ENCODE data around the gene EMC9.

EMC9 gene

GRCh38 chr14:24145690-24146452, 4.5 kb upstream of the EMC9 start:
- no peak for TF ChIP-seq CTCF (IDR thresholded peaks at IDR 0.05; ENCODE audit: low read depth, low read length, missing control alignments)
- peak overlapping the region; percentile 87 for H3K4me3 ChIP-seq (ENCODE audit: low read depth, low read length)
- DNase-seq (ENCODE audit: low read depth) = no peak
- in situ Hi-C loops (cut with HindIII; ENCODE audit: low sequenced_read_pairs) = no loop called here

GRCh38 chr14:24145219-24145618, 3.8 kb upstream of the EMC9 start:
- H3K4me3 ChIP-seq (ENCODE audit: low read depth, low read length) = peak overlapping the region; percentile 87
- no peak for DNase-seq (ENCODE audit: low read depth)
- in situ Hi-C loops (cut with HindIII; ENCODE audit: low sequenced_read_pairs) = no loop called here
- no peak for TF ChIP-seq CTCF (IDR thresholded peaks at IDR 0.05; ENCODE audit: low read depth, low read length, missing control alignments)

GRCh38 chr14:24144451-24144850, 3.1 kb upstream of the EMC9 start:
- TF ChIP-seq CTCF (IDR thresholded peaks at IDR 0.05; ENCODE audit: low read depth, low read length, missing control alignments) = no peak
- H3K4me3 ChIP-seq (ENCODE audit: low read depth, low read length) = no peak overlapping the region
- DNase-seq (ENCODE audit: low read depth) = no peak
- in situ Hi-C loops (cut with HindIII; ENCODE audit: low sequenced_read_pairs) = no loop called here

- H3K4me3 ChIP-seq (ENCODE audit: low read depth, low read length) = no peak overlapping the region
- in situ Hi-C loops (cut with HindIII; ENCODE audit: low sequenced_read_pairs) = no loop called here
- no peak for TF ChIP-seq CTCF (IDR thresholded peaks at IDR 0.05; ENCODE audit: low read depth, low read length, missing control alignments)
- DNase-seq (ENCODE audit: low read depth) = no peak
These were observed 2.1 kb upstream of the EMC9 start for GRCh38 chr14:24143511-24143910.

- no peak for DNase-seq (ENCODE audit: low read depth)
- no peak for TF ChIP-seq CTCF (IDR thresholded peaks at IDR 0.05; ENCODE audit: low read depth, low read length, missing control alignments)
- in situ Hi-C loops (cut with HindIII; ENCODE audit: low sequenced_read_pairs) = no loop called here
- no peak overlapping the region for H3K4me3 ChIP-seq (ENCODE audit: low read depth, low read length)
These were observed 2.0 kb downstream of the EMC9 start for GRCh38 chr14:24139272-24139934.

- no peak for TF ChIP-seq CTCF (IDR thresholded peaks at IDR 0.05; ENCODE audit: low read depth, low read length, missing control alignments)
- no peak for DNase-seq (ENCODE audit: low read depth)
- in situ Hi-C loops (cut with HindIII; ENCODE audit: low sequenced_read_pairs) = no loop called here
- H3K4me3 ChIP-seq (ENCODE audit: low read depth, low read length) = no peak overlapping the region
These were observed 2.8 kb downstream of the EMC9 start for GRCh38 chr14:24138396-24139271.

All from astrocyte of the cerebellum (primary cell).